Mucosa of stomach (tissue), 1 donor: ENCODE results near the gene RPTN.

ENCODE experiments used
- H3K27me3 ChIP-seq: one replicate; pipeline ENCODE4 v1.7.0; 2013; ENCODE audit warnings: mild to moderate bottlenecking, low read length; ENCODE audit not compliant: control insufficient read depth, insufficient read depth
- H3K36me3 ChIP-seq: one replicate; pipeline ENCODE4 v1.7.0; 2013; ENCODE audit warnings: low read length; ENCODE audit not compliant: control insufficient read depth, insufficient read depth
- H3K4me1 ChIP-seq: one replicate; pipeline ENCODE4 v1.7.0; 2013; ENCODE audit warnings: mild to moderate bottlenecking, low read length; ENCODE audit not compliant: control insufficient read depth, insufficient read depth
- H3K4me3 ChIP-seq: one replicate; pipeline ENCODE4 v1.7.0; 2013; ENCODE audit warnings: low read length
- H3K9ac ChIP-seq: one replicate; pipeline ENCODE4 v1.7.0; 2013; ENCODE audit warnings: mild to moderate bottlenecking, low read length, moderate library complexity
- H3K9me3 ChIP-seq: one replicate; pipeline ENCODE4 v1.7.0; 2013; ENCODE audit warnings: mild to moderate bottlenecking, low read length, moderate library complexity; ENCODE audit not compliant: control insufficient read depth
- donor health status: Pancreatic carcinoma.

RPTN gene

GRCh38 chr1:152118915-152119314 lies 40.1 kb downstream of the RPTN start:
- Histone ChIP-seq H3K9me3 (no peaks in the 10 kb centered on the region), H3K9ac (no peak overlapping the region), H3K4me3 (no peak overlapping the region), H3K4me1 (no peaks in the 10 kb centered on the region), H3K27me3 (peaks cover 23% of the 10 kb centered on the region), H3K36me3 (no peaks in the 10 kb centered on the region)

- H3K4me3 ChIP-seq: no peak within 1 kb of the TSS
- no peaks in the 10 kb centered on the region for H3K9me3 ChIP-seq
- peaks cover 23% of the 10 kb centered on the region for H3K4me1 ChIP-seq
- H3K36me3 ChIP-seq: no peaks in the 10 kb centered on the region
- H3K27me3 ChIP-seq: peaks cover 58% of the 10 kb centered on the region
- H3K9ac ChIP-seq: no peak within 1 kb of the TSS
These were observed 43.7 kb downstream of the RPTN start, which contains the start of gene TCHH for GRCh38 chr1:152115344-152115743. TCHH (minus strand) TSS chr1:152115444; CDS start chr1:152114080, 1,364 bp downstream.

- H3K36me3 ChIP-seq: no peaks in the 10 kb centered on the region
- peaks cover 43% of the 10 kb centered on the region for H3K4me1 ChIP-seq
- no peaks in the 10 kb centered on the region for H3K9me3 ChIP-seq
- peaks cover 81% of the 10 kb centered on the region for H3K27me3 ChIP-seq
- no peak overlapping the region for H3K4me3 ChIP-seq
- H3K9ac ChIP-seq: no peak overlapping the region
These were observed 46.1 kb downstream of the RPTN start for GRCh38 chr1:152112885-152113432.

GRCh38 chr1:152112101-152112884 lies 46.7 kb downstream of the RPTN start:
- Histone ChIP-seq H3K4me1 (peaks cover 45% of the 10 kb centered on the region), H3K9ac (no peak overlapping the region), H3K36me3 (no peaks in the 10 kb centered on the region), H3K27me3 (peaks cover 88% of the 10 kb centered on the region), H3K9me3 (no peaks in the 10 kb centered on the region), H3K4me3 (no peak overlapping the region)

GRCh38 chr1:152111515-152111968 lies 47.5 kb downstream of the RPTN start:
- Histone ChIP-seq H3K4me1 (peaks cover 45% of the 10 kb centered on the region), H3K27me3 (peaks cover 95% of the 10 kb centered on the region), H3K9me3 (no peaks in the 10 kb centered on the region), H3K4me3 (peak overlapping the region; percentile 8), H3K9ac (no peak overlapping the region), H3K36me3 (no peaks in the 10 kb centered on the region)

- peaks cover 45% of the 10 kb centered on the region for H3K4me1 ChIP-seq
- H3K27me3 ChIP-seq: peaks cover 95% of the 10 kb centered on the region
- H3K9me3 ChIP-seq: no peaks in the 10 kb centered on the region
- no peak overlapping the region for H3K9ac ChIP-seq
- peak overlapping the region; percentile 31 for H3K4me3 ChIP-seq
- H3K36me3 ChIP-seq: no peaks in the 10 kb centered on the region
These were observed 48.0 kb downstream of the RPTN start for GRCh38 chr1:152110860-152111514.

- Histone ChIP-seq H3K36me3 (no peaks in the 10 kb centered on the region), H3K4me1 (peaks cover 45% of the 10 kb centered on the region), H3K27me3 (peaks cover 98% of the 10 kb centered on the region), H3K4me3 (peak overlapping the region; percentile 31), H3K9ac (no peak overlapping the region), H3K9me3 (no peaks in the 10 kb centered on the region)
These were observed 48.6 kb downstream of the RPTN start for GRCh38 chr1:152110365-152110859.

- H3K27me3 ChIP-seq: peaks cover 98% of the 10 kb centered on the region
- no peak overlapping the region for H3K4me3 ChIP-seq
- H3K36me3 ChIP-seq: no peaks in the 10 kb centered on the region
- no peak overlapping the region for H3K9ac ChIP-seq
- H3K9me3 ChIP-seq: no peaks in the 10 kb centered on the region
- peaks cover 45% of the 10 kb centered on the region for H3K4me1 ChIP-seq
These were observed 49.1 kb downstream of the RPTN start for GRCh38 chr1:152109998-152110294.

- Histone ChIP-seq H3K27me3 (peaks cover 97% of the 10 kb centered on the region), H3K4me3 (no peak overlapping the region), H3K36me3 (no peaks in the 10 kb centered on the region), H3K9ac (no peak overlapping the region), H3K4me1 (peaks cover 45% of the 10 kb centered on the region), H3K9me3 (no peaks in the 10 kb centered on the region)
These were observed 49.6 kb downstream of the RPTN start for GRCh38 chr1:152109231-152109997.

GRCh38 chr1:152108882-152109222 lies 50.2 kb downstream of the RPTN start:
- Histone ChIP-seq H3K4me3 (no peak overlapping the region), H3K9me3 (no peaks in the 10 kb centered on the region), H3K4me1 (peaks cover 45% of the 10 kb centered on the region), H3K9ac (no peak overlapping the region), H3K36me3 (no peaks in the 10 kb centered on the region), H3K27me3 (peaks cover 96% of the 10 kb centered on the region)

GRCh38 chr1:152107984-152108881 lies 50.8 kb downstream of the RPTN start:
- Histone ChIP-seq H3K4me1 (peaks cover 45% of the 10 kb centered on the region), H3K9ac (no peak overlapping the region), H3K36me3 (no peaks in the 10 kb centered on the region), H3K4me3 (no peak overlapping the region), H3K9me3 (no peaks in the 10 kb centered on the region), H3K27me3 (peaks cover 96% of the 10 kb centered on the region)
